Activated CD4-positive, alpha-beta T cell treated with anti-CD3 and anti-CD28 coated beads, Interleukin-2, amount 10 ng/mL, durations not matched to agents 24 days and 14 days (primary cell): Measurements from ENCODE around the gene EHD3. TPM values are rescaled to one million over a fixed set of nuclear protein-coding genes. Genes with fewer than 3 reads are reported as not detected.

Experiments used
- DNase-seq: peaks from one replicate; pipeline ENCODE4 v3.0.0; 2022
- H3K27ac Mint-ChIP-seq: one replicate; pipeline ENCODE4 v1.8.0; 2022; ENCODE audit warnings: mild to moderate bottlenecking, mixed read lengths
- H3K27me3 Mint-ChIP-seq: one replicate; pipeline ENCODE4 v1.8.0; 2022; ENCODE audit warnings: mixed read lengths
- H3K36me3 Mint-ChIP-seq: one replicate; pipeline ENCODE4 v1.8.0; 2022; ENCODE audit warnings: low read depth, mild to moderate bottlenecking, mixed read lengths
- H3K4me1 Mint-ChIP-seq: one replicate; pipeline ENCODE4 v1.8.0; 2021; ENCODE audit warnings: mixed read lengths
- H3K4me3 Mint-ChIP-seq: one replicate; pipeline ENCODE4 v1.8.0; 2022; ENCODE audit warnings: mild to moderate bottlenecking, moderate library complexity, mixed read lengths
- H3K9me3 Mint-ChIP-seq: one replicate; pipeline ENCODE4 v1.8.0; 2021; ENCODE audit warnings: mixed read lengths
- intact Hi-C: fragments of 100-400 bp; cut with micrococcal nuclease; formaldehyde crosslinking; loops from one replicate; pipeline ENCODE4 v1.15.1; 2023
- total RNA-seq: library from RNA; stranded (reverse); gene quantifications from 2 replicates; pipeline ENCODE4 v1.2.3, GENCODE V29; 2022

The EHD3 gene
- total RNA-seq, 1 donor from 2014 or later: 1.5 TPM

DNA sequence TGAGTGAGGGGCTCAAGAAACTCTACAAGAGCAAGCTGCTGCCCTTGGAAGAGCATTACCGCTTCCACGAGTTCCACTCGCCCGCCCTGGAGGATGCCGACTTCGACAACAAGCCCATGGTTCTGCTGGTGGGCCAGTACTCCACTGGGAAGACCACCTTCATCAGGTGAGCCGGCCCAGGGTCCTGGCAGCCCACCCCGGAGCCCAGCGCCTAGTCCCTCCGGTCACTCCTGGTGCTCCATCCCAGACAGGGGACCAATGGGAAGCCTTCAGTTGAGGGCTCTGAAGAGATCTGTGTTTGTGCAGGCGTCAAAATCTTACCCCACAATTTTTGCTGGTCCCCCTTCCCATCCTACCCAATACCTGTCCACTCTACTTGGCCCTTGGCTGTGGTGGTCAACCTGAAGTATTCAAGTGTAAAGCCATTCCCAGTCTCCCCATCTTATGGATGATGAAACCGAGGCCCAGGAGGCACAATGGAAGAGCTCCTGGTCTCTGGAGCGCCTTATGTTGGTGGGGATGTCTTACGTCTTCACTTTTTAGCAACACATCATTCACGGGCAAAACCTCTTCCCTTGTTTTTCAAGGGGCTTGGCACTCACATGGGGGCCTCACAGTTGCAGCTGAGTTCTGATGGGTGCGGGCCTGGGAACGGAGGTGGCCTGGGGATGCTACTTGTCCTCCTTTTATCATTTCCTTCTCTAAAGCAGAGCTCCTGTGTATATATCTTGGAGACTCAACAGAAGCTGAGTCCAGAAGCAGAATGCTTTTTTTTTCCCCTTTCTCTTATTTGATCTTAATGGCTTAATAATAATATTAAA, 941 bp downstream of the EHD3 start:
- H3K27me3 Mint-ChIP-seq: peaks cover 15% of the 10 kb centered on the region
- no peak for DNase-seq
- no peaks in the 10 kb centered on the region for H3K9me3 Mint-ChIP-seq
- H3K4me1 Mint-ChIP-seq: peaks cover 8% of the 10 kb centered on the region
- peak overlapping the region; percentile 58 for H3K4me3 Mint-ChIP-seq
- no peaks in the 10 kb centered on the region for H3K36me3 Mint-ChIP-seq
- H3K27ac Mint-ChIP-seq: no peak overlapping the region
- intact Hi-C loops: loop anchor here (5.0 kb wide), 1 partner anchor 97 kb away; no protein-coding TSS in a partner anchor

DNA sequence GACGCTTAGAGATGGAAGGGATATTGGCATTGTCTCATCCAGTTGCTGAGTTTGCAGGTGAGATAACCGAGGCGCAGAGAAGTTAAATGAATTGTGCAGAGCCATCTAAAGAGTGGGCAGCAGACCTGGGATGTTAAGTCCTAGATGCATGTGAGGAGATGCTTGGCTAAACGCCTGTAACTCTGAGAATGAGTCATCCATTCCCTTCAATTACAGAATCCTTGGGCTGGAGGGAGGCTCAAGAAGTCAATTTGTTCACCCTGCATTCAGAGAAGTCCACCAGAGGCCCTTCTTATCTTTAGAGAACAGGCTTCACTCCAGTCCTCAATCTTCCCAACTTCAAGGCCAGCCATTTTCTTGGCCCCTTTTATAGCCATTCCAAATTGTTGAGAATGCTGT, 1.6 kb downstream of the EHD3 start:
- H3K36me3 Mint-ChIP-seq: no peaks in the 10 kb centered on the region
- no peak overlapping the region for H3K27ac Mint-ChIP-seq
- H3K4me1 Mint-ChIP-seq: peaks cover 8% of the 10 kb centered on the region
- intact Hi-C loops: no loop called here
- H3K27me3 Mint-ChIP-seq: peaks cover 10% of the 10 kb centered on the region
- H3K4me3 Mint-ChIP-seq: peak overlapping the region; percentile 58
- no peaks in the 10 kb centered on the region for H3K9me3 Mint-ChIP-seq
- no peak for DNase-seq

DNA sequence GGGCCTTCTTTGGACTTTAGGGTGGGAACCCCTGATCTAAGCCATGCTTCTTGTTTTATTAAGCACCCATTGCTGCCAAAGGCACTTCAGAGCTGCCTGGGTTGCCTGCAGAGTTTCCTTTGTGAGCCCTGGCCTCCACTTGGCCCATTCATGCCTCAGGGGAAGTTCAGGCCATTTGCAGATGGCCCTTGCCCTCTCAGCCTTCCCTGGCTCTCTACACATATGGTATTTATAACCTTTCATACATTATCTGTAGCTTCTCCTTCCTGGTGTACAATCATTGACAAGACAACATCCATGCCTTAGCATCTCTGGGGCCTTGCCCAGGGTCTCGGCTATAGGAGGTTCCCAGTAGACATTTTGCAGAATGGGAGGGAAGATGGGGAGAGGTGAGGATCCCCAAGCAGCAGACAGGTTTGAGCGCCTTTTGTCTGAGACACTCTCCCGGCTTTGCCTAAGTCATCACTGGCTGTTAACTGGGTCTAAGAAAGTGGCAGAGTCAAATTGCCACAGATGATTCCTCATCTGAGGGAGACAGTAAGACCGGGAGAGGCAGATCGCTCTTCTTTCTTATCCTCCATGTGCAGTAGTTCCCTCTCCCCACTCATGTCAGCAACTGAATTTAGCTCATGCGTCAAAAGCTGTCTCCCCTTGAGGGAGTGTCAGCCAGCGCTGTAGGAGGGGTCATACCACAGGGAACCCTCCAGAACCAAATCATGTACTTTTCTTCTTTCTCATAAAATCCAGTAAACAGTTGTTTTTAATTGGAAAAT, 2.7 kb downstream of the EHD3 start:
- no peaks in the 10 kb centered on the region for H3K36me3 Mint-ChIP-seq
- intact Hi-C loops: no loop called here
- no peak for DNase-seq
- H3K27me3 Mint-ChIP-seq: peaks cover 4% of the 10 kb centered on the region
- H3K27ac Mint-ChIP-seq: no peak overlapping the region
- H3K9me3 Mint-ChIP-seq: no peaks in the 10 kb centered on the region
- no peak overlapping the region for H3K4me3 Mint-ChIP-seq
- peaks cover 12% of the 10 kb centered on the region for H3K4me1 Mint-ChIP-seq

DNA sequence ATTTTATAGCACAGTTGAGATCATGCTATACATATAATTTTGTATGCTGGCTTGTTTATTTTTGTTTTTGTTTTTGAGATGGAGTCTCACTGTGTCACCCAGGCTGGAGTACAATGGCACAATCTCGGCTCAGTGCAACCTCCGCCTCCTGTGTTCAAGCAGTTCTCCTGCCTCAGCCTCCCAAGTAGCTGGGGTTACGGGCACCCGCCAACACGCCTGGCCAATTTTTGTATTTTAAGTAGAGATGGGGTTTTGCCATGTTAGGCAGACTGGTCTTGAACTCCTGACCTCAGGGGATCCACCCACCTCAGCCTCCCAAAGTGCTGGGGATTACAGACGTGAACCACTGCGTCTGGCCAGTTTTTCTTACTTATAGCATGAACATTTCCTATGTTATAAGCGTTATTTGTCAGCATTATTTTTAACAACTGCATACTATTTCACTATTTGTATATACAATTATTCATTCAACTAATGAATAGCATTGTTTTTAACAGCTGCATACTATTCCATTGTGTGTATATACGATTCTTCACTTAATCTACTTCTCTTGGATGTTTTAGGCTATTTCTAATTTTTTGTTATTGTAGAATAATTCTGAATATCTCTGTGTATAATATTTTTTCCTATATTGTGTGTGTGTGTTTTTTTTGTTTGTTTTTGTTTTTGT, 3.5 kb downstream of the EHD3 start:
- Mint-ChIP-seq H3K27me3 (no peaks in the 10 kb centered on the region), H3K4me1 (peaks cover 17% of the 10 kb centered on the region)
- intact Hi-C loops: no loop called here

DNA sequence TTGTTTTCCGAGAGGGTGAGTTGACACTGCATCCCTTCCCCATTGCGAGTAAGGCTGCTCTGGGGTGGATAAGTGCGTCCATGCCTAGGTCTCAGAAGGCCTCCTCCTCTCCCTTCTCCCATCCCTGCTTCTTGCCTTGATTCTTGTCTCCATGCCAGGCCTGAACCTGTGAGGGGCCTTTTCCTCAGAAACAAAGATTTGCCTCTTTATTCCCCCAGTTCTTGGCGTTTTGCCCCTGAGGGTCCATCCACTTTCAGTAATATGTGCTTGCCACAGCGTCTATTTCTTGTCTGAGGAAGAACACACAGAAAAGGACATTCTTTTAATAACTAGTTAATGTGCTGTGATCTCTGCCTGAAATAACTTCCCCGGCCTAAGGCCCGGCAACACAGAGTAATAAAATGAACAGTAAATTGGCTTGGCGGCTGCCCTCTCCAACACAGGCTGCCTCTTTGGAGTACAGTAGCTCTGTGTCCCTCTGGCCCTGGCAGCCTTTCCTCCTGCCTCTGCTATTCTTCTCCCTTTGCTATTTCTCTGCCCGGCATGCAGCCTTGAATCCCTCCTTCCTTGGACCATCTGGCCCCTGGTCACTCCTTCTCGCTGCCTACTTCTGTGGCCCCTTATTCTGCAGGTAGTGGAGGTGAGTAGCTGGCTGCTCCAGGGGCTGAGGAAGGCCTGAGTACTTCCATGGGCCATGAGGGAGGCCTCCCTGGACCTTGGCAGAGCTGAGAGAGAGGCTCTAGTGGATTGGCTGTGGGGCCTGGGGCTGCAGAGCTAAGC, 4.4 kb downstream of the EHD3 start:
- intact Hi-C loops: no loop called here

More for the DNA sequence above, 3.5 kb downstream of the EHD3 start:
- H3K36me3 Mint-ChIP-seq: no peaks in the 10 kb centered on the region
- no peak for DNase-seq
- H3K4me3 Mint-ChIP-seq: no peak overlapping the region
- no peak overlapping the region for H3K27ac Mint-ChIP-seq
- H3K9me3 Mint-ChIP-seq: no peaks in the 10 kb centered on the region

DNA sequence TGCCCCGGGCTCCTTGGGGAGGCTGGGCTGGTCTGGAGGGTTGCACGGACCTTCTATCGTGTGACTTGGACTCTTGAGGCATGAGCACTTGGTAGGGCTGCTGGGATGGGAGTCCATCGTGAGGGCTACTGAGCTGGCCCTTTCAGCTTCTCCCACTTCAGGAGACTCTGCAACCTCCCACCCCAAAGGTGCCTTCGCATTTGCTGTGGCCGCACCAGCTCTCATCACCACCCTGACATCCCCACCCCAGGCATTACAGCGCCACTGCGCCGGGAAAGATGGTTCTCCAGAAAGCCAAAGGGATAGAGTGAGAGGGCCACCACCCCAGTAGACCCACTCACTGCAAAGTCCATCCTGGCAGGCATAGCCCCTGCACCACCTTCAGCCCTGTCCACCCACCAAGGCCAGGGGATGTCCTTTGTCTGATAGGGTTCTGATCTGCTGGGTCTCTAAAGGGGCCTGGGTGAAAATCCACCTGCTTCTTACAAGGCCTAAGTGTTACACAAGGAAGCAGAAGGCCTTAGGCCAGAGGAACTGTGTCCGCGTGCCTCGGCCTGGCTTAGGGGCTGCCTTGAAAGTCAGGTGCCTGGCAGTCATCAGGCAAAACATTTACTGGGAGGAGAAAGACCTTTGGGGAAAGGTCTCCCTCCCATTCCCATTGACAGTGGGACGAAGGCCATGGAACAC, 5.1 kb downstream of the EHD3 start:
- no peaks in the 10 kb centered on the region for H3K9me3 Mint-ChIP-seq
- no peaks in the 10 kb centered on the region for H3K27me3 Mint-ChIP-seq
- DNase-seq: no peak
- no peak overlapping the region for H3K4me3 Mint-ChIP-seq
- H3K36me3 Mint-ChIP-seq: no peaks in the 10 kb centered on the region
- intact Hi-C loops: no loop called here
- H3K4me1 Mint-ChIP-seq: peaks cover 9% of the 10 kb centered on the region
- no peak overlapping the region for H3K27ac Mint-ChIP-seq

More for the DNA sequence above, 4.4 kb downstream of the EHD3 start:
- H3K4me3 Mint-ChIP-seq: no peak overlapping the region
- H3K36me3 Mint-ChIP-seq: no peaks in the 10 kb centered on the region
- H3K27ac Mint-ChIP-seq: no peak overlapping the region
- H3K4me1 Mint-ChIP-seq: peaks cover 14% of the 10 kb centered on the region
- H3K27me3 Mint-ChIP-seq: no peaks in the 10 kb centered on the region
- no peaks in the 10 kb centered on the region for H3K9me3 Mint-ChIP-seq
- no peak for DNase-seq

DNA sequence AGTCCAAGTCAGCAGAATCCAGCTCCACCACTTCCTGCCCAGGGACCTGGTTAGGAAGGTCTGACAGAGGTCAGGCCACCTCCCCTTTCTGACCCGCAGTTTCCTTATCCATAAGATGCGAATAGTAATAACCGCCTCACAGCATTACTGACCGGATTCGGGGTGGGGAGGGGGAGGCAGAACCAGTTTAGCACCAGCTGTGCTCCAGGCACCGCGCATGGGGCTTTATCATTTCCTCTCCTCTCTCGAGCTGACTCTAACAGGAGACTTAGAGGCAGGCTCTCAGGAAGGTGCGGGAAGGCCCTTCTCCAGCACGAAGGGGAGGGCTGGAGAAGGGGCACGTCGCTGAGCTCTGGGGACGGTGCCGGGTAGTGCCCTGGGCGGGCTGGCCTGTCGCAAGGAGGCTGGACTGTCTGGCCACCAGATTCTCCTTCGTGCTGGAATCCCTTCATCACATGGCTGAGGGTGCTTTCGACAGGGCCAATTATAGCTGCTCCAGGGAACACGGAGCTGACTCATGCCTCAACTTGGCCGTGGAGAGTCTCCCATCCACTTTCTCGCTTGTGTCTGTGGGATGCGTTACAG, 5.7 kb downstream of the EHD3 start:
- H3K36me3 Mint-ChIP-seq: no peaks in the 10 kb centered on the region
- DNase-seq: no peak
- no peaks in the 10 kb centered on the region for H3K9me3 Mint-ChIP-seq
- no peaks in the 10 kb centered on the region for H3K27me3 Mint-ChIP-seq
- H3K27ac Mint-ChIP-seq: no peak overlapping the region
- intact Hi-C loops: no loop called here
- no peak overlapping the region for H3K4me3 Mint-ChIP-seq
- H3K4me1 Mint-ChIP-seq: peaks cover 9% of the 10 kb centered on the region

DNA sequence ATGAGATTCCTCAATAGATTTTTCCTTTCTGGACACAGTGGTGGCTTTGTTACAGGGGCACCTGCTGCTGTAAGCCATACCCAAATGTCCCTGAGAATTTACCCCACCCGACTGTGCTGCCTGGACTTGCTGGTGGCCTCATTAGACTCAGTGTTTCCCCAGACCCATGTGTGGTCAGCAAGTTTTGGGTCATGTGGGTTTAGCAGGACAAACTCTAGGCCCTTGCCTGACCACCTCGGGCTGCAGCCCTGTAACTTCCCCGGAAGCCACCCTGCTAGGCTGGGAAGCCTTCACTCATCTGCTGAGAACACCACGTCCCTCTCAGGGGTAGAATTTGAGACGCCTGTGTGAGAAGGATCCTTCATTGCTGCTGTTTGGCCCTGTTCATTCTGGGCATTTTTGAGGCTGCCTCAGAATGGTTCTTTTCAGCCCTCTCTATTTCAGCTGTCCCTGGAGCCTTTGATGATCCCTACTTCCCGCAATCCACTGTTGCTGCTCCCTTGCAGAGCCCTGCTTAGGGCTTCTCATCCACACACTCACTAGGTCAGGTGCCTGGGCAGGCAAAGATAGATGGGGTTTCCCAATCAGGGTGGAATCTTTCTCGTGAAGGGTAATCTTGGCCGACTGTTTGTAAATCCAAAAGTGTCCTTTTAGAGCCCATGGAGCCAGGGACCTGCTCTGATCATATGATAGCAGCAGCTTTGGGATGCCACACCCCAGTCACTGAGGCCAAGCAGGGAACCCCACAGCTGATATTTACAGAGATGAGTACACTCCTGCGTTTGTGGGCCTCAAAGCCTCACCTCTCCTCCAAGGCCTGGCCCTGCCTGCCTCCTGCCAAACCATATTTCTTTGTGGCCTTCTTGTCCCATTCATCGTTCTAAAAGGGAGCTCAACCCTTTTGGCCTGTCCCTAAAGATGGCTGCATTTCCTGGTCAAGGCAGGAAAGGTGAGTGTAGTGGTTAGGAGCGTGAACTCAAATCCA, 6.7 kb downstream of the EHD3 start:
- Mint-ChIP-seq H3K4me3 (no peak overlapping the region), H3K4me1 (peaks cover 9% of the 10 kb centered on the region), H3K36me3 (no peaks in the 10 kb centered on the region), H3K27me3 (no peaks in the 10 kb centered on the region), H3K9me3 (no peaks in the 10 kb centered on the region), H3K27ac (no peak overlapping the region)
- intact Hi-C loops: no loop called here
- DNase-seq: no peak

DNA sequence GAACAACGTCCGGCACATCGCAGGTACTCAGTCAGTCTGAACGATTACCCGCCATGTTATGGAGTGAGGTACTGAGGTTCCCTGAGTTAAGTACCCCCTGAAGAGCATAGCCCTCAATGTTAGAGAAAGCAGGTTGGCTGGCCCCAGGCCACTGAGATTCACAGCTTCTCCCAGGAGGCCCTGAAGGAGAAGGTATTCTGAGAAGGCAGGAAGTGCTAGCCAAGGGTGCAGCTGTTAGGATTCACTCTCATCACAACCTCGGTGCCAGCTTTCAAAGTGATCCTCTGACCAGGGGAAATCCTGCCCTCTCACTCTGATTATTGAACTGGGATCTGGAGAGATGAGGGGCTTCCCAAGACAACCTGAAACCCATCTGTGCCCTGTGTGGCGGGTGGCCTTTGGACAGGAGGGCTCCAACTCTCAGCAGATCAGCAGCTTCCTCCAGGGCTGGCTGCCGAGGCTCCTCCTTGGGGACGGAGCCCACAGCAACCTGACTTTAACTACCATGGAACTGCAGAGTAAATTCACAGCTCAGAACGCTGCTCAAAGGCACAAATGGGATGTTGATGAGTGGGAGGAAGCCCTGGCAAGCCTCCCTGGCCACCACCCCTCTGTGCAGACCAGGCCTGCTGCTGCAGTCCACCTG, 7.8 kb downstream of the EHD3 start:
- Mint-ChIP-seq H3K9me3 (no peaks in the 10 kb centered on the region), H3K4me1 (peaks cover 9% of the 10 kb centered on the region), H3K4me3 (no peak overlapping the region), H3K36me3 (no peaks in the 10 kb centered on the region), H3K27ac (no peak overlapping the region), H3K27me3 (no peaks in the 10 kb centered on the region)
- intact Hi-C loops: no loop called here
- DNase-seq: no peak

DNA sequence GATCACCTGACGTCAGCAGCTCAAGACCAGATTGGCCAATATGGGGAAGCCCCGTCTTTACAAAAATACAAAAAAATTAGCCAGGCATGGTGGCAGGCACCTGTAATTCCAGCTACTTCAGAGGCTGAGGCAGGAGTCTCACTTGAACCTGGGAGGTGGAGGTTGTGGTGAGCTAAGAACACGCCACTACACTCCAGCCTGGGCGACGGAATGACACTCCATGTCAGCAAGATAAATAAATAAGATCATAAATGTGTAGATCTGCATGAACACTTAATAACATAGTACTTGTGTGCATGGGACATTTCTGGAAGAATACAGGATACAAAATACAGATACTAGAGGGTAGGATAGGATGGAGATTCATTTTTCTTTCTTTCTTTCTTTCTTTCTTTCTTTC, 9.1 kb downstream of the EHD3 start:
- intact Hi-C loops: no loop called here
- H3K36me3 Mint-ChIP-seq: no peaks in the 10 kb centered on the region
- H3K27ac Mint-ChIP-seq: no peak overlapping the region
- H3K27me3 Mint-ChIP-seq: no peaks in the 10 kb centered on the region
- peaks cover 9% of the 10 kb centered on the region for H3K4me1 Mint-ChIP-seq
- H3K4me3 Mint-ChIP-seq: no peak overlapping the region
- H3K9me3 Mint-ChIP-seq: no peaks in the 10 kb centered on the region
- no peak for DNase-seq

DNA sequence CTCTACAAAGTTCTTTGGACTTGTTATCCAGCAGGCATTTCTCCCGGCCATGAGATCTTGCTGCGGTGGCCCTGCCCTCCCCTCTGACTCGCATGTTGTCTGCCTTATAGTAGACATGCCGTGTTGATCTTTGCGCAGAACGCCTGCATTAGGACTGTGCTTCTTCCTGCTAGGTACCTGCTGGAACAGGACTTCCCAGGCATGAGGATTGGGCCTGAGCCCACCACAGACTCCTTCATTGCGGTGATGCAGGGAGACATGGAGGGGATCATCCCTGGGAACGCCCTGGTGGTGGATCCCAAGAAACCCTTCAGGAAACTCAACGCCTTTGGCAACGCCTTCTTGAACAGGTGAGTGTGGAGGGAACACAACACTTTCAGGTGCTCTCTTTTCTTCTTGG, 10.1 kb downstream of the EHD3 start:
- DNase-seq: no peak
- intact Hi-C loops: no loop called here

More for the DNA sequence above, 10.1 kb downstream of the EHD3 start:
- H3K36me3 Mint-ChIP-seq: no peaks in the 10 kb centered on the region
- H3K4me3 Mint-ChIP-seq: no peak overlapping the region
- H3K27me3 Mint-ChIP-seq: no peaks in the 10 kb centered on the region
- no peak overlapping the region for H3K27ac Mint-ChIP-seq
- no peaks in the 10 kb centered on the region for H3K9me3 Mint-ChIP-seq
- H3K4me1 Mint-ChIP-seq: peaks cover 9% of the 10 kb centered on the region
